Stomach (tissue), 4 donors: ENCODE data around the gene ABCC9.

Source experiments
- POLR2A ChIP-seq, 4 donors: fragments of 450-650 bp; IDR thresholded peaks; one replicate each; pipeline ENCODE4 v1.6.1; 2016; ENCODE audit warnings: antibody characterized with exemption in 4 of 4, control low read depth in 2 of 4, mild to moderate bottlenecking in 1 of 4, moderate library complexity in 1 of 4
- TF ChIP-seq, protein P1 (sequence below), 7 experiments: fragments of 450-650 bp in 4 of 7; fragments of 200-600 bp in 3 of 7; sonication (generic) in 3 of 7; IDR thresholded peaks; one replicate each; pipeline ENCODE4 v1.5.1; 2016 to 2019; ENCODE audit warnings: antibody characterized with exemption in 7 of 7, control low read depth in 2 of 7, mild to moderate bottlenecking in 1 of 7

GRCh38 chr12:21860534-21860933 lies 80.7 kb downstream of the ABCC9 start:
- TF ChIP-seq, protein P1, sequence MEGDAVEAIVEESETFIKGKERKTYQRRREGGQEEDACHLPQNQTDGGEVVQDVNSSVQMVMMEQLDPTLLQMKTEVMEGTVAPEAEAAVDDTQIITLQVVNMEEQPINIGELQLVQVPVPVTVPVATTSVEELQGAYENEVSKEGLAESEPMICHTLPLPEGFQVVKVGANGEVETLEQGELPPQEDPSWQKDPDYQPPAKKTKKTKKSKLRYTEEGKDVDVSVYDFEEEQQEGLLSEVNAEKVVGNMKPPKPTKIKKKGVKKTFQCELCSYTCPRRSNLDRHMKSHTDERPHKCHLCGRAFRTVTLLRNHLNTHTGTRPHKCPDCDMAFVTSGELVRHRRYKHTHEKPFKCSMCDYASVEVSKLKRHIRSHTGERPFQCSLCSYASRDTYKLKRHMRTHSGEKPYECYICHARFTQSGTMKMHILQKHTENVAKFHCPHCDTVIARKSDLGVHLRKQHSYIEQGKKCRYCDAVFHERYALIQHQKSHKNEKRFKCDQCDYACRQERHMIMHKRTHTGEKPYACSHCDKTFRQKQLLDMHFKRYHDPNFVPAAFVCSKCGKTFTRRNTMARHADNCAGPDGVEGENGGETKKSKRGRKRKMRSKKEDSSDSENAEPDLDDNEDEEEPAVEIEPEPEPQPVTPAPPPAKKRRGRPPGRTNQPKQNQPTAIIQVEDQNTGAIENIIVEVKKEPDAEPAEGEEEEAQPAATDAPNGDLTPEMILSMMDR (IDR thresholded peaks at IDR 0.05): no peak
- TF ChIP-seq POLR2A (IDR thresholded peaks at IDR 0.05): no peak
